NCI-H2171 treated with DMSO at 0.1 percent for 48 hours (cell line): ENCODE data around the gene RHO.
A peak's percentile ranks its signal among the peaks of the same experiment; 100 is the strongest.
"Not testable (repeated sequence)": the region's sequence is repeated elsewhere in the genome, so short reads cannot be mapped to it uniquely, and the experiment has no call there.

Experiments used
- DNase-seq: peaks from one replicate; lab custom pipeline; 2025; lab: John Stamatoyannopoulos, UW

The RHO gene

GRCh38 chr3:129528589-129529100, at the start of gene RHO:
RHO (plus strand) TSS chr3:129528639; CDS start chr3:129528734, 95 bp downstream.
- no peak for DNase-seq

GRCh38 chr3:129481225-129481765, 47.1 kb upstream of the RHO start:
- peak; percentile 16 for DNase-seq

GRCh38 chr3:129481766-129482332, 46.6 kb upstream of the RHO start:
- no peak for DNase-seq

DNA sequence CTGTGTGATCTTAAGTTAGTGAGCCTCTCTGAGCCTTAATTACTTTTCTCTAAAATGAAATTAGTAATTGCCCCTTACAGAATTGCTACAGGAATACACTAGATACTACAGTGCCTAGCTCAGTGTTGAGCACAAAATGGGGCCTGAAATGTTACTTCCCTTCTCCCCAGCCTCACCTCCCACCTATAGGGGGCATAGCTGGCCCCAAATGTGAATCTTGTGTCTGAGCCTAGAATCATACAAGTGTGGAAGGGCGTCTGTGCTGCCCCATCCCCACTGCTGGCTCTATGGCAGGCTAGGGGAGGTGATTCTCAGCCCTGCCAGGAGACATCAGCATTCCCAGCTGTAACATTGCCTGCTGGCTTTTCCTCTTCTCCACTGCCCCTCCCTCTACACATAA, 45.7 kb upstream of the RHO start:
- no peak for DNase-seq

DNA sequence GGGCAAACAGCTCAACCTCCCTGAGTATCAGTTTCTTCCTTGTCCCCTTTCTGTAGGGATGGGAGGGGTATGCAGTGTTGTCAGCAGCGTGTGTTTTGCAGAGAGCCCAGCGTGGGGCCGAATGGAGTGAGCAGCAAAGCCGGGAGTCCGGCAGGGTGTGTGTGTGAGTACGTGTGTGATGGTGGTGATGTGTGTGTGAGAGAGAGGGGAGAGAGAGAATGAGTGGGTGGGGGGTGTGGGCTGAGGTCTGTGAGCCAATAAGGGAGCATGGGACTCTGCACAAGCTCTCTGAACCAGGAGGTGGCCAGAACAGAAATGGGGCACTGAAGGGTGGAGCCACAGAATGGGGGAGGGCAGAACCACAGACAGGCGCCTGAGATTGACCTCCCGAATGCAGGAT, 44.6 kb upstream of the RHO start:
- DNase-seq: no peak

DNA sequence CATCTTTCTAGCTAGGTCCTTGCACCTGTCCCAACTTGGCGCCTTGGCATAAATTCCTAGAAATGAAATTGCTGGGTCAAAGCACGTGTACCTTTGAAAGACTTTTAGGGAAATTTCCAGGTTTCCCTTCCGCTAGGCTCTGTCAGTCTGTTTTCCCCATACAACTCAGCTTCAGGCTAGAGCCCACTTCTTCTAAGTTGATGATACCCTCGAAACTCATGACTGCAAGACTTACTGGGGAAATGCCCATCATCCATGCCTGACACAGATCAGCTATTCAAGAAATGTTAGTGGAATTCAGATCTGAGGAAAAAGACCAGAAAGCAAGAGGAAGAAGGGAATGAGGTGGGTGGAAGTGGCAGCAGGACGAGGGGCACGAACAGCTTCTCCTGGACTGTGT, 43.3 kb upstream of the RHO start:
- DNase-seq: not testable (repeated sequence)

DNA sequence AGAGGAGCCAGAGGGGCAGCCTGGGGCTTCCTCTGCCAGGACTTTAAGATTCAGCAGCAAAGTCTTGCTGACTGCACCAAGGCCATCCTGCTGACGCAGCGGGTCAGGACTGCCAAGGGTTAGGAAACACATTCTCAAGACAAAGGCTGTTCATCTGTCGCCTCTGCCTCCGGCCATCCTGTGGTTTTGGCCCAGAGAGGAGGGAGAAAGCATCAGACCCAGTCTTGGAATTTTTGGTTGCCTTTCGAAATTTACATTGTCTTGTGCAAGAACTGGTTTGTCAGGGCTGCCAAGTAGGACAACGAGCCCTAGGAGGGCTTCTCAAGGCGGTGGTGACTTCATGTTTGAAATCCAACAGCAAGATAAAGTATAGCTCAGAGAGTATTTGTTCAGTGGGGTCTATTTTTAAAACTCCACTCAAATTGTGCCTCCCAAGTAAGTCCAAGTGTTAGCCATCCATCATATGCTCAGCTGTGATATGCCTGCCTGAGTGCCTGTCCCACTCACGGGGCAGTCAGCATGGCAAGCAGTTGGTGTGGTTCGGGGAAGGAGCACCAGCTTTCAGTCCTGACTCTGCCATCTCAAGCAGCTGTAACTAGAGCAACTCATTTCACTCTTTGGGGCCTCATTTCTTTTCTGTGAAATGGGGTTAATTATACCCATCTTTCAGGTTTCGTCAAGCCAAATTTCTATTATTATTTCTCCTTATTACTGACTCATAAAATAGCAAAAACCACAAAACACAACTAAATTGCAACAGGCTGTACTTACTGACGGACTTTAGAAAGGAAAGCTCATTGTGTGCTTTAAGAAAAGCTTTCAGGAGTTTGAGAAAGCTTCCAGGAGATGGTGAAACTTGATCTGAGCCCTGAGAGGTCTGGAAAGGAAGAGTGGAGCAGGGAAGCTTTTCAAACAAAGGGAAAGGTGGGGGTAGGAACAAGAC, 42.4 kb upstream of the RHO start:
- DNase-seq: peak; percentile 6

DNA sequence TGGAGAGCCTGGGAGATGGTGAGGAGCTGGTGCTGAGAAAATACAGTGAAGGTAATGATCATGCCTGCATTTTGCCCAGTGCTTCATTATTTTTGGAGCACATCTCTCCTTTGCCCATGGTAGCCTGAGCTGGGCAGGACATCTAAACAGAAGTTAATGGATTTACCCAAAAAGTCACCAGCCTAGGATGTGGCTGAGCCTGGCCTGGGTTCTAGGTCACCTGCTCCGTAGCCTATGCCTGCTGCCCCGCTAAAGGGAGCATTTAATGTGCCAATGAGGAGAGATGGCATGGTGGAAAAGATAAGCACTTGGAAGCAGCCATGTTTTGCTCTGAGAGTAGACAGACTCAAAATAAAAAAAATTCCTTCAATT, 41.8 kb upstream of the RHO start:
- no peak for DNase-seq

DNA sequence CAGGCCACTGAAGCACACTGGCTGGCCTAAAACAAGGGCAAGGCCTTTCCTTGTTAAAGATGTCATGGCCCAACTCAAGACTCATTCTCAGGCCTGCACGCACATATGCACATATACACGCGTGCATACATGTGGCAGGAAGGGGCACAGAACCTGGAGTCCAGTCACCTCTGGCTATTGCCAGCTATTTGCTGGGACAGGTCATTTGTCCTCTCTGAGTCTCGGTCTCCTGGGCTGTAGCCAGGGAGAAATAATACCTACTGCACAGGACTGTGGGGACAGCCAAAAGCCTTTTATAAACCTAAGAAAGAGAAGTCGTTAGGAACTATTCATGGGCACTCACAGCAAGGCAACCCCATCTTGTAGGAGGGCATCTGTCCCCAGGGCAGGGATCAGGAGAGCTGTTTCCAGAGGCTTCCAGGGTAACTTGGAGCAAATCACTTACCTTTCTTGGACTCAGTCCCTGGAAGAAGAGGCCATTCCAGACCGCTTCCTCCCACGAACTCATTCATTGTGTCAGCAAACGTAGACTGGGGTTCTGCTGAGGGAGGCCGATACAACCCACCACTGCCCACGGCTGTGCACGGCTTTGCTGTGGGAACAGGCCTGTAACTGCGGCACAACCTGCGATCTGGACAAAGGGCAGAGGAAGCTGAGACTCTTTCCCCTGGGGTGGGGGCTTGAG, 41.1 kb upstream of the RHO start:
- no peak for DNase-seq

- DNase-seq: not testable (repeated sequence)
These were observed 40.5 kb upstream of the RHO start for GRCh38 chr3:129487868-129488335.

DNA sequence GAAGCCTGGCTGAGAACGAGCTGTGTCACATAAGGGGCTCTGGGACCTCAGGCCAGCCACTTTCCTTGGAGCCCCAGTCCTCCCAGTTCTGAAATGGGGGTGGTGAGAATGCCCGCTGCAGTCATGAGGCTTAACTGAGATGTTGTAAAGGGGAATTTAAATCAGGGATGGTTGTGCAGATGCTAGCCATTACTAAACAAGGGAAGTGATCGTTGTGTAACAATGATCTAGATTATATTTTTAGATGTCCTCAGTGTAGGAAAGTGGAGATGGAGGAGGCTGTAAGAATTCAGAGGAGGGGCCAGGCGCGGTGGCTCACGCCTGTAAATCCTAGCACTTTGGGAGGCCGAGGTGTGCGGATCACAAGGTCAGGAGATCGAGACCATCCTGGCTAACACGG, 39.2 kb upstream of the RHO start:
- DNase-seq: not testable (repeated sequence)

- DNase-seq: peak; percentile 90
These were observed 38.2 kb upstream of the RHO start for GRCh38 chr3:129490273-129490675.

DNA sequence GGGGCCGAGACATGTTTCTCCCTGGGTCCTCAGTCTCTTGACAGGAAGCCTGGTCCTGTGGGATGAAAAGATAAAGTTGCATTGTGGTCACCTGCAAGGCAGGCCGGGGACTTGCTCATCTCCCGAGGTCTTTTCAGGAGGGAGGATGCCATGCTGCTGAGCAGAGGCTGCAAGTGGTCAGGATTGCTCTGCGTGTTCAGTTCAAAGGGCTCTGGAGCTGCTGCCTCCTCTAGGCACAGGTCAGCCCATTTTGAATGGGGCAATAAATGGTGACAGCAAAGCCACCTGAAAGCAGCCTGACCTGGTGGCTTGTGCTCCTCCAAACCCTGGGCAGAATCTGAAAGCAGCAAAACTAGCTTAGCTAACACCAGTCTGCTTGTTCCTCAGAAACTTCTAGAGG, 37.4 kb upstream of the RHO start:
- DNase-seq: not testable (repeated sequence)

- no peak for DNase-seq
These were observed 36.6 kb upstream of the RHO start for GRCh38 chr3:129491794-129492193.

DNA sequence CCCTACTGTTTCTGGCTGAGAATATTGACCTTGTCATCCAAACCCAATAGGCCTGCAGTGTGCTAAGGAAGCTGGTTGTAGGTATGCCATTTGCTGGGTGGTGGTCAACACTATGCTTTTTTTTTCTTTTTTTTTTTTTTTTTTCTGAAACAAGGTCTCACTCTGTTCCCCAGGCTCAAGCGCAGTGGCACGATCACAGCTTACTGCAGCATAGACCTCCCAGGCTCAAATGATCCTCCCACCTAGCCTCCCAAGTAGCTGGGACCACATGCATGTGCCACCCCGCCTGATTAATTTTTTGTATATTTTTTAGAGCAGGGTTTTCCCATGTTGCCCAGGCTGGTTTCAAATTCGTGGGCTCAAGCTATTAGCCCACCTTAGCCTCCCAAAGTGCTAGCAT, 35.7 kb upstream of the RHO start:
- no peak for DNase-seq

DNA sequence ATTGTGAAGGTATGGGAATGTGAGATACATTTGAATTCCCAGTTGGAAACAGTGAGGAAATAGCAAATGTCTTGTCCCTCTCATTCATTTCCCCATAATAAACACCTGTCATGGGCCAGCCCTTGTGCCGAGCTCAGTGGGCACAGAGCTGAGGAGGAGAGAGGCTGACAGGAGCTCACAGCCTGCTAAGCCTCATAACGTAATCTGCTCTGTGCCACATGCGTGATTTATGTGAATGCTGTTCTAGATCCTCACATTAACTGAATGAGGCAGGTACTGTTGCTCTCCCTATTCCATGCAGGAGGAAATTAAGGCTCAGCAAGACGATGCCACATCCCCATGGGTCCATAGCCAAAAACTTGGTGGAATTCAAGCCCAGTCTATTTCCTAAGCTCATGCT, 35.2 kb upstream of the RHO start:
- DNase-seq: no peak

DNA sequence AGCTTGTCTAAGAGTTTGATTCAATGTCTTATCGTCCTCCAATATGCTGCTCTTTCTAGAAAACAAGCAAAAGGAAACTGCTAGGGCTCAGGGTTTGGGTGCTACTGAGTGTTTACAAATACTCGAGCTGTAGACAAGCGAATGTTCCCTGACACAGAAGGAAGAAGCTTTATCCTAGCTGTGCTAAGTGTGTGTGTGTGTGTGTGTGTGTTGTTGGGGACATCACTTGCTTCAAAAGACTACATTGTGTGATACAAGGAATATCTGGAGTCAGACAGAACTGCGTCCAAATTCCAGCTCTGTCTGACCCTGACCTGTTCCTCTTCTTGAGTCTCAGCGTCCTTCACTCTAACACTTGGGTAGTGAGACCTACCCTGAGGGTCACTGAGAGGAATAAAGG, 33.9 kb upstream of the RHO start:
- not testable (repeated sequence) for DNase-seq

DNA sequence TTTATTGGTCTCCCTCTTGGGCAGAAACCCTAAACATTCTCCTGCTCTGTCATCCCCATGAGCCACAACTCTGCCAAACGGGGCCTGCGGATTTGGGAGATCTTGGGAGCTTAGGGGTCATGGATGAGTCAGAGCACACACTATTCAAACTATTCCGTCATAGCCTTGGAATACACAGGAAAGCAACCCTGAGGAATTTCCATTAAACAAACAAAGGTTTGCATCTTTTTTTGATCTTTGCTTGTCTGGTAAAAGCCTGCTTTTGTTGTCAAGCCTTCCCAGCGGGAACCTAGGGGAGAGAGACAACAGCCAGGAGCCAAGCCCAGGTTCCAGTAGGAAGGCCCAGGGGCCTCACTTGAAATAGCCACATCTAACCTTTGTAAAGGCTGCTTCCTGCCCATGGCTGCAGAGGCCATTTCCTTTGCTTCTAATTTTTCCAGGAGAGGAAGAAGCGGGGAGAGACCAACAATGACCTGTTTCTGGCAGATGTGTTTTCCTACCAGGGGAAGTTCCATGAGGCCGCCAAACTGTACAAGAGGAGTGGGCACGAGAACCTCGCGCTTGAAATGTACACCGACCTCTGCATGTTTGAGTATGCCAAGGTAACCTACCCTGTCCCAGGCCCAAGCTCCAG, 33.3 kb upstream of the RHO start:
- DNase-seq: not testable (repeated sequence)

- not testable (repeated sequence) for DNase-seq
These were observed 30.6 kb upstream of the RHO start for GRCh38 chr3:129497876-129498275.

DNA sequence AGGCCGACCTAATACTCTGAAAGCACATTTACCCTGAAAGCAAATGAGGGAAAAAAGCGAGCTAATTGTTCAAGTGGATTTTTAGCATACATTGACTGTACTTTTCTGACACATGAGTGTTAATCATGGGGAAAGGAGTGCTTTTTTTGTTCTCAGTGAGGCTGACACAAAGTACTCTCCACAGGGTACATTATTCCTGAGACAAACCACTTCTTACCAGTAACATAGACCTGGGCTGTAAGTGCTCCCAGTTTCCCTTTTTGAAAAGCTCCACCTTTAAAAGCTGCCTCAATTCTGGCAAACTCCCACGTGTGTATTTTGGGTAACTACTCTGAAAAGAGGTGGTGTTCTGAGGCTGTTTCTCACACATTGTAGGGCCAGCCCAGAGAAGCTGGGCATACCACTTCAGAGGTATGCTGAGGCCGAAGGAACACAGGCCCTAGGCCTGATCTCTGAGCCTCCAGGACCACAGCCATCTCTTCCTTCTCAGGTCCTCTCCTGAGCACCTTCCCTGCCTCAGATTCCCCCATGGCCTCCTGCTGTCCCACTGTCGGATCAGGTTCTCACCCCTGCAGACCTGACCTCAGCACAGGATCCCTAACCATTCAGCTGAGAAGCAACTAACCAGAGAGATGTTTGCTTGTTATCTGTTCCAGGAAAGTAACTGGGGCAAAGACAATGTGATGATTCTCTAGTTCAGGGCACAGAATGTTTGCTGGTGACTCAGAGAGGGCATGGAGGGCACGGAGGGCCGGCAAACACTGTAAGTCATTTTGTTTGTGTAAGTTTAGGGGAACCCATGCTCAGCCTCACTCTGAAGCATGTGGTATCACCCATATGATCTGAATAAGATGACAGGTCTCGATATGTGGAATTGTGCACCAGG, 29.6 kb upstream of the RHO start:
- not testable (repeated sequence) for DNase-seq
